Fibroblast of lung (primary cell): ENCODE data around the gene EEFSEC. TPM values are rescaled to one million over a fixed set of nuclear protein-coding genes. Genes with fewer than 3 reads are reported as not detected.

Experiments
- DNase-seq, 2 donors: peaks; one replicate each; pipeline versions ENCODE4 v3.0.0 to v3.0.0-alpha.2; 2010; ENCODE audit warnings: low read depth in 2 of 2
- H2AFZ ChIP-seq: 2 replicates; pipeline ENCODE4 v1.5.1; 2012; ENCODE audit warnings: low read length, control low read depth, inconsistent platforms
- H3K27ac ChIP-seq: 2 replicates; pipeline ENCODE4 v1.5.1; 2011; ENCODE audit warnings: low read length, control low read depth; ENCODE audit not compliant: insufficient read depth
- H3K27me3 ChIP-seq: 2 replicates; pipeline ENCODE4 v1.5.1; 2011; ENCODE audit warnings: mild to moderate bottlenecking, low read length; ENCODE audit not compliant: control insufficient read depth, insufficient read depth
- H3K36me3 ChIP-seq: 2 replicates; pipeline ENCODE4 v1.5.1; 2011; ENCODE audit warnings: low read length; ENCODE audit not compliant: control insufficient read depth, insufficient read depth
- H3K4me1 ChIP-seq: 2 replicates; pipeline ENCODE4 v1.5.1; 2011; ENCODE audit warnings: low read length; ENCODE audit not compliant: control insufficient read depth, insufficient read depth; ENCODE audit errors: extremely low read depth
- H3K4me2 ChIP-seq: 2 replicates; pipeline ENCODE4 v1.5.1; 2011; ENCODE audit warnings: low read length, control low read depth; ENCODE audit not compliant: insufficient read depth; ENCODE audit errors: extremely low read depth
- H3K4me3 ChIP-seq, 4 experiments: fragments of 200-600 bp in 1 of 4; sonication (generic) in 1 of 4; replicated peaks in 1 of 4; 2 replicates each; pipeline ENCODE4 v1.5.1; 2011 to 2016; ENCODE audit warnings: low read length in 4 of 4, low read depth in 3 of 4, mild to moderate bottlenecking in 3 of 4, control low read depth in 2 of 4, inconsistent platforms in 1 of 4, mixed read lengths in 1 of 4; ENCODE audit not compliant: insufficient read depth in 1 of 4; ENCODE audit errors: control extremely low read depth in 1 of 4
- H3K79me2 ChIP-seq: 2 replicates; pipeline ENCODE4 v1.5.1; 2012; ENCODE audit warnings: mild to moderate bottlenecking, low read length, inconsistent platforms; ENCODE audit not compliant: control insufficient read depth, insufficient read depth
- H3K9ac ChIP-seq: 2 replicates; pipeline ENCODE4 v1.5.1; 2011; ENCODE audit warnings: mild to moderate bottlenecking, low read length, control low read depth; ENCODE audit not compliant: insufficient read depth
- H3K9me3 ChIP-seq: 2 replicates; pipeline ENCODE4 v1.5.1; 2012; ENCODE audit warnings: low read depth, low read length; ENCODE audit not compliant: control insufficient read depth, insufficient read depth
- H4K20me1 ChIP-seq: 2 replicates; pipeline ENCODE4 v1.5.1; 2011; ENCODE audit warnings: low read length; ENCODE audit not compliant: control insufficient read depth, insufficient read depth; ENCODE audit errors: extremely low read depth
- CTCF ChIP-seq, 2 donors: IDR thresholded peaks in 1 of 2; conservative IDR thresholded peaks in 1 of 2; 1 replicate in 1 of 2; 2 replicates in 1 of 2; pipeline ENCODE4 v1.5.1; 2011 to 2012; ENCODE audit warnings: low read length in 2 of 2, control low read depth in 1 of 2, inconsistent platforms in 1 of 2, low read depth in 1 of 2, mild to moderate bottlenecking in 1 of 2
- EZH2 ChIP-seq: IDR thresholded peaks from 2 replicates; pipeline ENCODE4 v1.5.1; 2012; ENCODE audit warnings: low read length, control low read depth, mild to moderate bottlenecking; ENCODE audit errors: missing control alignments
- polyA plus RNA-seq, 2 donors: library from polyadenylated mRNA; depleted of rRNA in 1 of 2; stranded (reverse) in 1 of 2; unstranded in 1 of 2; fragments of >200 nt; gene quantifications; 2 replicates each; pipeline ENCODE4 v1.2.1, GENCODE V29; 2011 to 2012; ENCODE audit warnings: missing spikeins in 1 of 2
- total RNA-seq: library from RNA; depleted of rRNA; stranded (reverse); fragments of >200 nt; gene quantifications from 2 replicates; pipeline ENCODE4 v1.2.1, GENCODE V29; 2014

Gene EEFSEC
- total and polyA plus RNA-seq, 2 donors (not counting 1 experiment from before 2014, with no cell fraction given) = 2.6 to 5.0 TPM

GRCh38 chr3:128452120-128452519 is 298.8 kb downstream of the EEFSEC start:
- H3K4me2 ChIP-seq = no peak overlapping the region
- peaks cover 22% of the 10 kb centered on the region for H3K27me3 ChIP-seq
- H3K9me3 ChIP-seq = no peaks in the 10 kb centered on the region
- H2AFZ ChIP-seq = no peak overlapping the region
- no peak for DNase-seq
- no peaks in the 10 kb centered on the region for H3K79me2 ChIP-seq
- H3K9ac ChIP-seq = no peak overlapping the region
- TF ChIP-seq CTCF (conservative IDR thresholded peaks at IDR 0.05 in 1 of 2, IDR thresholded peaks at IDR 0.05 in 1 of 2; ENCODE audit: low read depth in 1 of 2, low read length in 2 of 2) = no peak
- TF ChIP-seq EZH2 = no peak
- H3K36me3 ChIP-seq = no peaks in the 10 kb centered on the region
- H3K4me3 ChIP-seq = no peak overlapping the region
- no peak overlapping the region for H3K27ac ChIP-seq
- H3K4me1 ChIP-seq = no peaks in the 10 kb centered on the region
- H4K20me1 ChIP-seq = no peaks in the 10 kb centered on the region

- Histone ChIP-seq H3K9me3 (no peaks in the 10 kb centered on the region), H3K27me3 (peaks cover 17% of the 10 kb centered on the region), H3K4me3 (no peak overlapping the region), H3K4me2 (no peak overlapping the region), H2AFZ (no peak overlapping the region), H4K20me1 (no peaks in the 10 kb centered on the region), H3K9ac (no peak overlapping the region), H3K4me1 (no peaks in the 10 kb centered on the region), H3K36me3 (no peaks in the 10 kb centered on the region), H3K27ac (no peak overlapping the region), H3K79me2 (no peaks in the 10 kb centered on the region)
- DNase-seq = no peak
- TF ChIP-seq CTCF (conservative IDR thresholded peaks at IDR 0.05 in 1 of 2, IDR thresholded peaks at IDR 0.05 in 1 of 2; ENCODE audit: low read depth in 1 of 2, low read length in 2 of 2) (no peak), EZH2 (no peak)
These were observed 299.5 kb downstream of the EEFSEC start for GRCh38 chr3:128452678-128453275.

GRCh38 chr3:128453501-128454309 is 300.4 kb downstream of the EEFSEC start:
- Histone ChIP-seq H3K9ac (no peak overlapping the region), H3K27me3 (peaks cover 19% of the 10 kb centered on the region), H3K4me3 (no peak overlapping the region), H3K4me2 (no peak overlapping the region), H3K9me3 (no peaks in the 10 kb centered on the region), H3K4me1 (no peaks in the 10 kb centered on the region), H3K36me3 (no peaks in the 10 kb centered on the region), H3K27ac (no peak overlapping the region), H2AFZ (no peak overlapping the region), H3K79me2 (no peaks in the 10 kb centered on the region), H4K20me1 (no peaks in the 10 kb centered on the region)
- TF ChIP-seq EZH2 = no peak
- TF ChIP-seq CTCF (conservative IDR thresholded peaks at IDR 0.05 in 1 of 2, IDR thresholded peaks at IDR 0.05 in 1 of 2; ENCODE audit: low read depth in 1 of 2, low read length in 2 of 2) = no peak
- no peak for DNase-seq
